Retina (tissue), 1 donor: Measurements from ENCODE around the gene DDN.

Source experiments
- DNase-seq: peaks from one replicate; pipeline ENCODE4 v3.0.0-alpha.2; 2016

Gene DDN

GRCh38 chr12:49010092-49010668 lies 11.0 kb upstream of the DDN start:
- DNase-seq, result no peak

GRCh38 chr12:49008943-49009342 lies 9.8 kb upstream of the DDN start:
- no peak for DNase-seq

GRCh38 chr12:49000346-49000745 lies 1.2 kb upstream of the DDN start:
- no peak for DNase-seq

- peak; percentile 60 for DNase-seq
Observed at GRCh38 chr12:48998497-48999353, 450 bp downstream of the DDN start.

- DNase-seq, result peak; percentile 65
Observed at GRCh38 chr12:48997719-48998496, 1.3 kb downstream of the DDN start.

- DNase-seq, result peak; percentile 86
Observed at GRCh38 chr12:48996794-48997718, 2.1 kb downstream of the DDN start.

GRCh38 chr12:48995086-48995879 lies 3.9 kb downstream of the DDN start:
- peak; percentile 90 for DNase-seq

- no peak for DNase-seq
Observed at GRCh38 chr12:48994224-48995085, 4.7 kb downstream of the DDN start.

GRCh38 chr12:48993787-48994186 lies 5.4 kb downstream of the DDN start:
- DNase-seq, result no peak

GRCh38 chr12:48991247-48992050 lies 7.7 kb downstream of the DDN start:
- no peak for DNase-seq

- no peak for DNase-seq
Observed at GRCh38 chr12:48990552-48990951, 8.6 kb downstream of the DDN start.

- peak; percentile 80 for DNase-seq
Observed at GRCh38 chr12:48988030-48988649, 11.0 kb downstream of the DDN start.

GRCh38 chr12:48986720-48987291 lies 12.4 kb downstream of the DDN start:
- peak; percentile 80 for DNase-seq

GRCh38 chr12:48985901-48986300 lies 13.3 kb downstream of the DDN start:
- no peak for DNase-seq

GRCh38 chr12:48985475-48985897 lies 13.7 kb downstream of the DDN start:
- no peak for DNase-seq

- no peak for DNase-seq
Observed at GRCh38 chr12:48982397-48983080, 16.6 kb downstream of the DDN start.

- no peak for DNase-seq
Observed at GRCh38 chr12:48981757-48982157, 17.4 kb downstream of the DDN start.
